Measurements from ENCODE around the gene RTN1. TPM values are rescaled to one million over a fixed set of nuclear protein-coding genes. Genes with fewer than 3 reads are reported as not detected.

Gene RTN1
- total and polyA plus RNA-seq, 2 experiments from 2014 or later: 4.2 to 4.3 TPM

DNA sequence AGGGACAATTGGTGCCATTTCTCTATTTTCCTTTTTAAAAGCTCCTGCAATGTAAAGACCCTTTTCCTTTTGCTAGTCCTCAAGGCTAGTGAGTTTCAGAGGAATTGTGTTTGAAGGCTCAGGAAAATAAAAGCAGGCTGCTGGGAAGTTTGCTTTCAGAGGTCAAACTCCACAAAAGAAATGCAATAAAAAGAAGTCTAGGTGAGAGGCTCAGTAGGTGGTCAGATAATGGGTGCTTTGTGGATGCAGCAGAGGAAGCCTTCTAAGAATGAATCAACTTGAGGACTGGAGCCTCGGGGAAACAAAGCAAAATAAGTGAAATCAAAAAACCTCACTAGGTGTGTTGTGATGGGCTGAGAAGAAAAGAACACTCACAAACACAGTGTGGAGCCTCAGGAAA is 304.3 kb downstream of the RTN1 start (continued):
- TF ChIP-seq, protein P1, sequence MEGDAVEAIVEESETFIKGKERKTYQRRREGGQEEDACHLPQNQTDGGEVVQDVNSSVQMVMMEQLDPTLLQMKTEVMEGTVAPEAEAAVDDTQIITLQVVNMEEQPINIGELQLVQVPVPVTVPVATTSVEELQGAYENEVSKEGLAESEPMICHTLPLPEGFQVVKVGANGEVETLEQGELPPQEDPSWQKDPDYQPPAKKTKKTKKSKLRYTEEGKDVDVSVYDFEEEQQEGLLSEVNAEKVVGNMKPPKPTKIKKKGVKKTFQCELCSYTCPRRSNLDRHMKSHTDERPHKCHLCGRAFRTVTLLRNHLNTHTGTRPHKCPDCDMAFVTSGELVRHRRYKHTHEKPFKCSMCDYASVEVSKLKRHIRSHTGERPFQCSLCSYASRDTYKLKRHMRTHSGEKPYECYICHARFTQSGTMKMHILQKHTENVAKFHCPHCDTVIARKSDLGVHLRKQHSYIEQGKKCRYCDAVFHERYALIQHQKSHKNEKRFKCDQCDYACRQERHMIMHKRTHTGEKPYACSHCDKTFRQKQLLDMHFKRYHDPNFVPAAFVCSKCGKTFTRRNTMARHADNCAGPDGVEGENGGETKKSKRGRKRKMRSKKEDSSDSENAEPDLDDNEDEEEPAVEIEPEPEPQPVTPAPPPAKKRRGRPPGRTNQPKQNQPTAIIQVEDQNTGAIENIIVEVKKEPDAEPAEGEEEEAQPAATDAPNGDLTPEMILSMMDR (conservative IDR thresholded peaks at IDR 0.05; ENCODE audit: low read depth in 2 of 2): no peak
- TF ChIP-seq, protein P2, sequence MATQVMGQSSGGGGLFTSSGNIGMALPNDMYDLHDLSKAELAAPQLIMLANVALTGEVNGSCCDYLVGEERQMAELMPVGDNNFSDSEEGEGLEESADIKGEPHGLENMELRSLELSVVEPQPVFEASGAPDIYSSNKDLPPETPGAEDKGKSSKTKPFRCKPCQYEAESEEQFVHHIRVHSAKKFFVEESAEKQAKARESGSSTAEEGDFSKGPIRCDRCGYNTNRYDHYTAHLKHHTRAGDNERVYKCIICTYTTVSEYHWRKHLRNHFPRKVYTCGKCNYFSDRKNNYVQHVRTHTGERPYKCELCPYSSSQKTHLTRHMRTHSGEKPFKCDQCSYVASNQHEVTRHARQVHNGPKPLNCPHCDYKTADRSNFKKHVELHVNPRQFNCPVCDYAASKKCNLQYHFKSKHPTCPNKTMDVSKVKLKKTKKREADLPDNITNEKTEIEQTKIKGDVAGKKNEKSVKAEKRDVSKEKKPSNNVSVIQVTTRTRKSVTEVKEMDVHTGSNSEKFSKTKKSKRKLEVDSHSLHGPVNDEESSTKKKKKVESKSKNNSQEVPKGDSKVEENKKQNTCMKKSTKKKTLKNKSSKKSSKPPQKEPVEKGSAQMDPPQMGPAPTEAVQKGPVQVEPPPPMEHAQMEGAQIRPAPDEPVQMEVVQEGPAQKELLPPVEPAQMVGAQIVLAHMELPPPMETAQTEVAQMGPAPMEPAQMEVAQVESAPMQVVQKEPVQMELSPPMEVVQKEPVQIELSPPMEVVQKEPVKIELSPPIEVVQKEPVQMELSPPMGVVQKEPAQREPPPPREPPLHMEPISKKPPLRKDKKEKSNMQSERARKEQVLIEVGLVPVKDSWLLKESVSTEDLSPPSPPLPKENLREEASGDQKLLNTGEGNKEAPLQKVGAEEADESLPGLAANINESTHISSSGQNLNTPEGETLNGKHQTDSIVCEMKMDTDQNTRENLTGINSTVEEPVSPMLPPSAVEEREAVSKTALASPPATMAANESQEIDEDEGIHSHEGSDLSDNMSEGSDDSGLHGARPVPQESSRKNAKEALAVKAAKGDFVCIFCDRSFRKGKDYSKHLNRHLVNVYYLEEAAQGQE (IDR thresholded peaks at IDR 0.05; ENCODE audit: unreplicated experiment): no peak
- TF ChIP-seq CREB1 (CRISPR knock-in tag; IDR thresholded peaks at IDR 0.05; ENCODE audit: low read depth): no peak
- TF ChIP-seq ZNF331 (CRISPR knock-in tag; IDR thresholded peaks at IDR 0.05; ENCODE audit: low read depth): no peak
- TF ChIP-seq EZH2phosphoT487 (IDR thresholded peaks at IDR 0.05; ENCODE audit: unreplicated experiment): no peak
- no peak for TF ChIP-seq ZNF114 (CRISPR knock-in tag; IDR thresholded peaks at IDR 0.05)
- TF ChIP-seq POLR2AphosphoS5 (IDR thresholded peaks at IDR 0.05; ENCODE audit: low read depth): no peak

DNA sequence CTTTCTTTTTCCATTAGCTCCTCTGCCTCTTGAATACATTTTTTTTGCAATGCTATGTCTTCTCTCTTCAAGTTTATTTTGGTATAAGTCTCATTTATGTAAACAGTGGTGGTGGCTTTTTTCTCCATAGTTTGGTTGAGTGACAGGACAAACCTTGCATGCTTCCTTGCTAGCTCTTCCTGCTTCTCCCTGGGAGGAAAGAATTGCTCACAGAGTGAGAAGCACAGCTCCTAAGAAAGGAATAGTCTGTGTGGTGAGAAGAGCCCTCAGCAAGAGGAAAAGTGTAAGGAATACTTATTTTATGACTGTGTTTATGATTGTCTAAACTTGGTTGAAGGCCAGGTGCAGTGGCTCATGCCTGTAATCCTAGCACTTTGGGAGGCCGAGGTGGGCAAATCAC is 305.5 kb downstream of the RTN1 start:
- no peaks in the 10 kb centered on the region for H4K20me1 ChIP-seq (replicated peaks; ENCODE audit: insufficient read depth)
- H3K4me1 Mint-ChIP-seq: peaks cover 31% of the 10 kb centered on the region
- no peaks in the 10 kb centered on the region for H3F3A ChIP-seq (replicated peaks; ENCODE audit: low read depth)
- peaks cover 2% of the 10 kb centered on the region for H3K27me3 Mint-ChIP-seq (ENCODE audit: insufficient read depth, low read depth, poor library complexity)
- no peaks in the 10 kb centered on the region for H3K27me3 ChIP-seq (ENCODE audit: insufficient read depth)
- no peaks in the 10 kb centered on the region for H3K9me2 ChIP-seq (ENCODE audit: insufficient read depth)
- H3K27ac ChIP-seq (ENCODE audit: low read depth): no peak overlapping the region
- no peak overlapping the region for H3K4me3 Mint-ChIP-seq
- no peak overlapping the region for H3K27ac Mint-ChIP-seq
- ATAC-seq: no peak
- no peaks in the 10 kb centered on the region for H3K36me3 Mint-ChIP-seq (ENCODE audit: low read depth)
- no peak overlapping the region for H3K4me2 ChIP-seq
- H3K4me1 ChIP-seq (ENCODE audit: insufficient read depth): peaks cover 15% of the 10 kb centered on the region
- no peak for DNase-seq (ENCODE audit: low spot score)
- no peak overlapping the region for H3K4me3 ChIP-seq
- H3K79me2 ChIP-seq (replicated peaks; ENCODE audit: insufficient read depth): no peaks in the 10 kb centered on the region
- no peaks in the 10 kb centered on the region for H3K9me3 Mint-ChIP-seq
- H3K36me3 ChIP-seq (ENCODE audit: insufficient read depth): no peaks in the 10 kb centered on the region
- H2AFZ ChIP-seq: no peak overlapping the region
- TF ChIP-seq, protein P1 (conservative IDR thresholded peaks at IDR 0.05; ENCODE audit: low read depth in 2 of 2): no peak
- TF ChIP-seq ZNF114 (CRISPR knock-in tag; IDR thresholded peaks at IDR 0.05) (no peak), EZH2phosphoT487 (IDR thresholded peaks at IDR 0.05; ENCODE audit: unreplicated experiment) (no peak), ZNF331 (CRISPR knock-in tag; IDR thresholded peaks at IDR 0.05; ENCODE audit: low read depth) (no peak), JUNB (IDR thresholded peaks at IDR 0.05; ENCODE audit: unreplicated experiment) (no peak)
- TF ChIP-seq, protein P3, sequence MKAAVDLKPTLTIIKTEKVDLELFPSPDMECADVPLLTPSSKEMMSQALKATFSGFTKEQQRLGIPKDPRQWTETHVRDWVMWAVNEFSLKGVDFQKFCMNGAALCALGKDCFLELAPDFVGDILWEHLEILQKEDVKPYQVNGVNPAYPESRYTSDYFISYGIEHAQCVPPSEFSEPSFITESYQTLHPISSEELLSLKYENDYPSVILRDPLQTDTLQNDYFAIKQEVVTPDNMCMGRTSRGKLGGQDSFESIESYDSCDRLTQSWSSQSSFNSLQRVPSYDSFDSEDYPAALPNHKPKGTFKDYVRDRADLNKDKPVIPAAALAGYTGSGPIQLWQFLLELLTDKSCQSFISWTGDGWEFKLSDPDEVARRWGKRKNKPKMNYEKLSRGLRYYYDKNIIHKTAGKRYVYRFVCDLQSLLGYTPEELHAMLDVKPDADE (IDR thresholded peaks at IDR 0.05): no peak
- TF ChIP-seq, protein P4, sequence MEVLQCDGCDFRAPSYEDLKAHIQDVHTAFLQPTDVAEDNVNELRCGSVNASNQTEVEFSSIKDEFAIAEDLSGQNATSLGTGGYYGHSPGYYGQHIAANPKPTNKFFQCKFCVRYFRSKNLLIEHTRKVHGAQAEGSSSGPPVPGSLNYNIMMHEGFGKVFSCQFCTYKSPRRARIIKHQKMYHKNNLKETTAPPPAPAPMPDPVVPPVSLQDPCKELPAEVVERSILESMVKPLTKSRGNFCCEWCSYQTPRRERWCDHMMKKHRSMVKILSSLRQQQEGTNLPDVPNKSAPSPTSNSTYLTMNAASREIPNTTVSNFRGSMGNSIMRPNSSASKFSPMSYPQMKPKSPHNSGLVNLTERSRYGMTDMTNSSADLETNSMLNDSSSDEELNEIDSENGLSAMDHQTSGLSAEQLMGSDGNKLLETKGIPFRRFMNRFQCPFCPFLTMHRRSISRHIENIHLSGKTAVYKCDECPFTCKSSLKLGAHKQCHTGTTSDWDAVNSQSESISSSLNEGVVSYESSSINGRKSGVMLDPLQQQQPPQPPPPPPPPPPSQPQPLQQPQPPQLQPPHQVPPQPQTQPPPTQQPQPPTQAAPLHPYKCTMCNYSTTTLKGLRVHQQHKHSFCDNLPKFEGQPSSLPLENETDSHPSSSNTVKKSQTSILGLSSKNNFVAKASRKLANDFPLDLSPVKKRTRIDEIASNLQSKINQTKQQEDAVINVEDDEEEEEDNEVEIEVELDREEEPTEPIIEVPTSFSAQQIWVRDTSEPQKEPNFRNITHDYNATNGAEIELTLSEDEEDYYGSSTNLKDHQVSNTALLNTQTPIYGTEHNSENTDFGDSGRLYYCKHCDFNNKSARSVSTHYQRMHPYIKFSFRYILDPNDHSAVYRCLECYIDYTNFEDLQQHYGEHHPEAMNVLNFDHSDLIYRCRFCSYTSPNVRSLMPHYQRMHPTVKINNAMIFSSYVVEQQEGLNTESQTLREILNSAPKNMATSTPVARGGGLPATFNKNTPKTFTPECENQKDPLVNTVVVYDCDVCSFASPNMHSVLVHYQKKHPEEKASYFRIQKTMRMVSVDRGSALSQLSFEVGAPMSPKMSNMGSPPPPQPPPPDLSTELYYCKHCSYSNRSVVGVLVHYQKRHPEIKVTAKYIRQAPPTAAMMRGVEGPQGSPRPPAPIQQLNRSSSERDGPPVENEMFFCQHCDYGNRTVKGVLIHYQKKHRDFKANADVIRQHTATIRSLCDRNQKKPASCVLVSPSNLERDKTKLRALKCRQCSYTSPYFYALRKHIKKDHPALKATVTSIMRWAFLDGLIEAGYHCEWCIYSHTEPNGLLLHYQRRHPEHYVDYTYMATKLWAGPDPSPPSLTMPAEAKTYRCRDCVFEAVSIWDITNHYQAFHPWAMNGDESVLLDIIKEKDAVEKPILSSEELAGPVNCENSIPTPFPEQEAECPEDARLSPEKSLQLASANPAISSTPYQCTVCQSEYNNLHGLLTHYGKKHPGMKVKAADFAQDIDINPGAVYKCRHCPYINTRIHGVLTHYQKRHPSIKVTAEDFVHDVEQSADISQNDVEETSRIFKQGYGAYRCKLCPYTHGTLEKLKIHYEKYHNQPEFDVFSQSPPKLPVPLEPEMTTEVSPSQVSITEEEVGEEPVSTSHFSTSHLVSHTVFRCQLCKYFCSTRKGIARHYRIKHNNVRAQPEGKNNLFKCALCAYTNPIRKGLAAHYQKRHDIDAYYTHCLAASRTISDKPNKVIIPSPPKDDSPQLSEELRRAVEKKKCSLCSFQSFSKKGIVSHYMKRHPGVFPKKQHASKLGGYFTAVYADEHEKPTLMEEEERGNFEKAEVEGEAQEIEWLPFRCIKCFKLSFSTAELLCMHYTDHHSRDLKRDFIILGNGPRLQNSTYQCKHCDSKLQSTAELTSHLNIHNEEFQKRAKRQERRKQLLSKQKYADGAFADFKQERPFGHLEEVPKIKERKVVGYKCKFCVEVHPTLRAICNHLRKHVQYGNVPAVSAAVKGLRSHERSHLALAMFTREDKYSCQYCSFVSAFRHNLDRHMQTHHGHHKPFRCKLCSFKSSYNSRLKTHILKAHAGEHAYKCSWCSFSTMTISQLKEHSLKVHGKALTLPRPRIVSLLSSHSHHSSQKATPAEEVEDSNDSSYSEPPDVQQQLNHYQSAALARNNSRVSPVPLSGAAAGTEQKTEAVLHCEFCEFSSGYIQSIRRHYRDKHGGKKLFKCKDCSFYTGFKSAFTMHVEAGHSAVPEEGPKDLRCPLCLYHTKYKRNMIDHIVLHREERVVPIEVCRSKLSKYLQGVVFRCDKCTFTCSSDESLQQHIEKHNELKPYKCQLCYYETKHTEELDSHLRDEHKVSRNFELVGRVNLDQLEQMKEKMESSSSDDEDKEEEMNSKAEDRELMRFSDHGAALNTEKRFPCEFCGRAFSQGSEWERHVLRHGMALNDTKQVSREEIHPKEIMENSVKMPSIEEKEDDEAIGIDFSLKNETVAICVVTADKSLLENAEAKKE (CRISPR knock-in tag; IDR thresholded peaks at IDR 0.05): no peak
